GM21723 (cell line): ENCODE results near the gene CAV2.
"Not testable (repeated sequence)": the region's sequence is repeated elsewhere in the genome, so short reads cannot be mapped to it uniquely, and the experiment has no call there.

Source experiments
- ATAC-seq: cut with Tn5 transposase; IDR thresholded peaks from one replicate; pipeline ENCODE4 v1.9.1; 2021; ENCODE audit warnings: mild to moderate bottlenecking, moderate library complexity; ENCODE audit not compliant: unreplicated experiment

CAV2 gene, protein sequence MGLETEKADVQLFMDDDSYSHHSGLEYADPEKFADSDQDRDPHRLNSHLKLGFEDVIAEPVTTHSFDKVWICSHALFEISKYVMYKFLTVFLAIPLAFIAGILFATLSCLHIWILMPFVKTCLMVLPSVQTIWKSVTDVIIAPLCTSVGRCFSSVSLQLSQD

DNA sequence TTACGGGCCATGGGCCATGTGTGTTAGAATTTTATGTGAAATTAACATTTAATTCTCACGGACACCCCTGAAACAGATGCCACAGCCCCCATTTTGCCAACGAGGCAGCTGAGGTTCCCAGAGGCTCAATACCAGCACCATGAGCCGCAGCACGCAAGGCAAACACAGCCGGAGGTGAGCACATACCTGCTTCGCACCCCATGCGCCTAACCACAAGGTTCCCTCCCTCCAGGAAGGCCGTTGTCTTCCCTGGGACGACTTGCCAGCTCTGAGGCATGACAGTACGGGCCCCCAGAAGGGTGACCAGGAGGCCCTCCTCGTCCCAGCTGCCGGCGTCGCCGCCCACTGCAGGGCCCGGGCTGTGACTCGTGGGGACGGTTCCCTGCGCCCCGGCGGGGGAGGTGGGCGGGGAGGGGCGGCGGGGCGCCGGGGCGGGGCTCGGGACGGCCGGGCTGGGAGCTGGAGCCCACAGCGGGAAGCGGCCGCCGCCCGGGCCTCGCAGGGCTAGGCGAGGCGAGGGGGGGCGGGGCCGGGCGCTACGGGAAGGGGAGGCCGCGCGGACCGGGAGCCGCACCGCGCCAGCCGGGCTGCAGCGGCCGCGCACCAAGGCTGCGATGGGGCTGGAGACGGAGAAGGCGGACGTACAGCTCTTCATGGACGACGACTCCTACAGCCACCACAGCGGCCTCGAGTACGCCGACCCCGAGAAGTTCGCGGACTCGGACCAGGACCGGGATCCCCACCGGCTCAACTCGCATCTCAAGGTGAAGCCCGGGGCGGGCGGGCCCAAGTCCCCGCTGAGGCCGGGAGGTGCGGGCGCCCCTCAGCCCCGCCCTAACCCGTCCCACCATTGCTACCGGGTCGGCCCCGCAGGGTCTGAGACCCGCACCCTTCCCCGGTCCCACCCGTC lies at the start of gene CAV2:
CAV2 (plus strand) TSS at position 571 of the 910 bp plus-strand sequence; CDS start at position 615, 44 bp downstream.
- ATAC-seq, result peak; percentile 55

DNA sequence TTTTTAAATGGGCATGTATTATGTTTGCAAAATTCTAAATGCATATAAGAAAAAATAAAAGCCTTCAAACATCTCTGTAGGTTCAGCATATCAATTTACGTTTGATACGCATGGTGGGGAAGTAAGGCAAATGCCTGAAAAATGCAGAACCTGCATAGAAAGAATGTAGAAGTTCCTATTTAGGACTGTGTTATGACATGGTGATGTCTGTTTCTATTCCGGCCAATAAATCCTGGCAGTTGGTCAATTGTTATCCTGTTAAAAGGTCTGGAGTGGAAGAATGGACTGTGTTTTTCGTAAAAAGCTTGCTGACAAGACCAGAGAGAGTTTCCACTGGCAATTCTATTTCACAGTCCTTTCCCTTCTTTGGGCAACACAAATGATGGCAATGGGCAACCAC lies 49.6 kb upstream of the CAV2 start:
- ATAC-seq, result no peak

DNA sequence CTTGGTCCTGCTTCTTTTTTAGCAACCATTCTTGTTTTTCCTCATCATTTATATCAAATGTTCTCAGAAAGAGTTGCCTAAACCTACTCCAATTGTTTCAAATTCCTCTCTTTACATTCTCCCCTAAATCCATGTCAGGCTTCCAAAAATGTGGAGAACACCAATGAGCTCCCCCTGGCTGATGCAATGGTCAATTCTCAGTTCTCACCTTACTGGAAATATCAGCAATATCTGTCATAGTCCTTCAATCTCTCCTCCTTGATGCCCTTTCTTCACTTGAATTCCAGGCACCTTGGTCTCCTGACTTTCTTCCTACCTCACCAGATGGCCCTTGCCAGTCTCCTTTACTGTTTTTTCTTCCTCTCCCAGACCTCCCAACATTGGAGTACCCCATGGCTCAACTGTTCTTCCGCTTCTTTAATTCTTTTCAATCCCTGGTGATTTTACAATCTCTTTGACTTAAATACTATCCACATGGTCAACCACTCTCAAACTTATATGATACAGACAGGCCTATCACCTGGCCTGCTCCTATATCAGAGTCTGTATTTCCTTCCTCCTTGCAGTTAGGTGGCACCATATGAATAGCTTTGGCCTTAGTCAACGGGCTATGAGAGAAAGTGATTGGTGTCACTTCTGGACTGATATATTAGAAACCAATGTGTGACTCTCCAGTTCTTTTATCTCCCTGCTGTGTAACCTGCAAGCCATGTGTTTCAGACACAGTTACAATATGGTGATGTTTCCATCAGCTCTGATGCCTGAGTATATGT lies 47.4 kb upstream of the CAV2 start:
- no peak for ATAC-seq

DNA sequence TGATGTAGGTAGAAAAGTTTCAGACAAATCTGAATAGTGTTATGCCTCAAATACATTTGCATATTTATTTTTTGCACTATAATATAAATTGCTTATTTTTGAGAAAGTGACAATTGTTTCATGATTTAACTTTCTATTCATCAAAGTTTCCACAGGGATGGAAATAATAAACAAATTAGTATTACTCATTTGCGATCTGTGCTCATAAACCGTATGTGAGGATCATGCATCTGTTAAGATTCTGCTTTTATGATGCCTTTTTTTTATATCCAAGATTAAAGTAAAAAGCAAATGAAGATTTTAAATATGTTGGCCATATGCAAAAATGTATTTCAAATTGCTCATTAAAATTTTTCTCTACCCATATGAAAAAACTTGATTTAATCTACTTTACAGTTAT lies 45.2 kb upstream of the CAV2 start:
- no peak for ATAC-seq

DNA sequence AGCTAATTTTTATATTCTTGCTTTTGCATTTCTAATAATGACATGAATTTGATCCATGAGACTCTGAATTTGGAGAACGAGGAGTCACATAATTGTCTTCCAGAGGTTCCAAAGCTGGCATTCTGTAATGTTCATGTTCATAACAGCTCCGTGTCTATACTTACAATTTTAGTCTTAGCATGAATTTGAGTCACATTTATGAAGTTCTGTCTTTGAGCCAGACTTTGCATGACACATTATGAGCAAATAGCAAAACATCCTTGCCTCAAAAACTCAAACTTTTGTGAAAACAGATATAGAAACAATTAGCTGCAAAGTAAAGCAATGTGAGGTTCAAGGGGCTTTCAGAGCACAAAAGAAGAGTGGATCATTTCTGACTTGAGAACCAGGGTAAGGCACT lies 44.5 kb upstream of the CAV2 start:
- no peak for ATAC-seq

DNA sequence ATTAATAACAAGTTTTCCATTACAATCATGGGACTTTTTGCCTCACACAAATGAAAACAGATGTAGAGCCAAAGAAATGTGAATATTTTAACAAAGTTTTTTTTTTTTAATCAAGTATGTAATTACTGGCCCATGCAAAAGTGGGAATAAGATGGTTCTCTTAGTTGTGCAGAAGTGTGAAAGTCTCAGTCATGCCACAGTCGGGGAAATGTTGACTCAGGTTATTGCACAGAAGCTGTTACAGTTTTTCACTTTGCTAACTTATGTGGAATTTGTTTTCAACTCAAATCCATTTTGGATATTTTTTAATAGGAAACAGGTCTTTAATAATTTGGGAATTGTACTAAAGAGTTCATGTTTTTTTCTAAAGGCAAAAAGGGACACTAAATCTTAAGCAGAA lies 44.0 kb upstream of the CAV2 start:
- no peak for ATAC-seq

DNA sequence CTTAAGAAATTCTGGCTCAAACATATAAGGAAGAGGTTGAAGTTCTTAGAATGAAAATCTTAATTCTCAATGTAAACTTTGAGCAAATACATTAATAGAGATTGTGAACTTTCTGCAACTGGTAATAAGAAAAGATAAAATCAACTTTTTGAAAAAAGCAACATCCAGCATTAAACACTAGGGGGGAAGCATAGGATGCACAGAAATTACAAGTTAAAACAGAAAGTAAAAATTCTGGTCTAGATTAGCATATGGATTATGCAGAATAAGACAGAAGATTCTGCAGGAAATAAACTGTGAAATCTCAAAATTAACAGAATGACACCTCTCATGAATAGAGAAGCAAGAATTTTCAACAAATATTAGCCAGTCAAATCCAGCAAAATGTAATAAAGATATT lies 38.0 kb upstream of the CAV2 start:
- no peak for ATAC-seq

DNA sequence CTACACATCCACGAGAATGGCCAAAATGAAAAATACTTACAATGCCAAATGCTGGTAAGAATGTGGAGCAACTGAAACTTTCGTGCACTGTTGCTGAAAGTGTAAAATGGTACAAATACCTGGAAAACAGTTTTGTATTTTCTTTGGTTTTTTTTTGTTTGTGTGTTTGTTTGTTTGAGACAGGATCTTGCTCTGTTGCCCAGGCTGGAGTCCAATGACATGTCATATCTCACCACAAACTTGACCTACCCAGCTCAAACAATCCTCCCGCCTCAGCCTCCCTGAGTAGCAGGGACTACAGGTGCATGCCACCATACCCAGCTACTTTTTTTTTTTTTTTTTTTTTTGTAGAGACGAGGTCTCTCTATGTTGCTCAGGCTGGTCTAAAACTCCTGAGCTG lies 35.6 kb upstream of the CAV2 start:
- no peak for ATAC-seq

DNA sequence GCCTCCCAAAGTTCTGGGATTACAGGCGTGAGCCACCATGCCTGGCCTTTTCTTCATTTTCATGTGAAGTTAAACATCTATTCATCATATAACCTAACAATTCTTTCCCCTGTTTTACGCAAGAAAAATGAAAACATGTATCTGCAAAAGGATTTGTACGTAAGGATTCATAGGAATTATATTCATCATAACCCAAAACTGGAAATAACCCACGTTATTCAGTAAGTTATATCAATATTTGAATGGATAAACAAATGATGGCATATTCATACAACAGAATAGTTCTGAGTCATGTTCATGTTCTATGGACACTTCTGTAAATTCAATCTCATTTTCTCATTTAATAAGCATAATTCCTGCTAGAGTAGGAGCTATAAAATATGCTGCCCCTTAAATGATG lies 35.2 kb upstream of the CAV2 start:
- no peak for ATAC-seq

DNA sequence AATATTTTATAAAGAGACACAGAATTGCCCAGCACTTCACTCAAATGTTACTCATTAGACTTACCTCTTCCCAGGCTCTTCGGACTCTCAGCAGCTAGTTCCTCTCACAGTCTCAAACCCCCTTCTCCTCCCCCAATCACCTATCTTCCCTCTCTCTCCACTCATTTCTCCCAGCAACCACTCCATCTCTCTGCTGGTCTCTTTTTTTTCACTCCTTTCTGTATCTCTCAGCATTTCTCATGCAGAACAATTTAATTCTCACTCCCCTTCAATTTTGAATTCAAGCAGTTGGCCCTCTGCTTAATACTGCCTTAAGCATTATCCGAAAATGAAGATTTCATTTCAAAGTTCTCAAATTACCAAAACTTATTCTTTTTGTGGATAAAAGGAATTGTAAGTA lies 34.4 kb upstream of the CAV2 start:
- no peak for ATAC-seq

DNA sequence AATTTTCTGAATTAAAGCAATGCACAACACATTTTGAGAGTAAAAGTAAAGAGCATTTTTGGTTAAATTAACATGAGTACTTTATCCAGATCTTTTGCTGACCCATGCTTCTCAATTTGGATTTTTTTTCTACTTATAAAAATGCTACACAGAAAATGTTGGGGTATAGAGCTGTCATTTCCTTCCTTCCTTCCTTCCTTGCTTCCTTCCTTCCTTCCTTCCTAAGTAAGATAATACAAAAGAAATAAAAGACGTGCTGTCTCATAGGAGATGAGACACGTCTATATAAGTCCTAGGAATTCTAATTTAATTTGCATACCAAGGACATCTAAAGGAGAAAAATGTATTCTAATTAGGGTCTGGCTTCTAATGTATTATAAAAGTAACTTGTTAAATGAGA lies 31.0 kb upstream of the CAV2 start:
- ATAC-seq, result no peak

DNA sequence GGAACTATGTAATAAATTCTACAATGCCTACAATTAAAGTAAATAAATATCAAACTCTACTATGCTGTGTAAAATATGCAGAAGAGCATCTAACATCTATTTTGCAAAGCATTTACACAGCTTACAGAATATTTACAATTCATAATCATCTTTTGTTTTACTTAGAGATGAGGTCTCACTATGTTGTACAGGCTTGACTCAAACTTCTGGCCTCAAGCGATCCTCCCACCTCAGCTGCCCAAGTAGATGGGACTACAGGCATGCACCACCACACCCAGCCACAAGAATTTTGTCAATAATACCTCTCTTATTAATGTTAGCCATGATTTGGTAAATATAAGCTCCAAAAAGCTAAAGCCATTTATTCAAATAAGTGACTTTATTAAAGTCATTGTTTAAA lies 21.9 kb upstream of the CAV2 start:
- no peak for ATAC-seq

DNA sequence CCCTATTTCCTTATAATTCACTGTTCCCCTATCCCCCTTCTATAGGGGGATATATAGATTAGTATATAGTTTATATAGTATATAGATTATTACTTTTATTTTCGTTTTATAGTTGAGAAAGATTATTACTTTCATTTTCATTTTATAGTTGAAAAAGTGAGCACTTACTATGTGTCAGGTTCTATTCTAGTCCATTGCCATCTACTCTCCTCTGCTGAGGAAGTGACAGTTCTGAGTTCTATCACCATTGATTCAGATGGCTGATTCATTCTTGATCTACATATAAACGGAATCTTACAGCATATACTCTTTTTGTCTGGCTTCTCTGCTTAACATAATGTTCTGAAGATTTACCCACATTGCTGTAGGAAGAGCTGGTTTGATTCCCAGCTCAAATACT lies 20.7 kb upstream of the CAV2 start:
- no peak for ATAC-seq

DNA sequence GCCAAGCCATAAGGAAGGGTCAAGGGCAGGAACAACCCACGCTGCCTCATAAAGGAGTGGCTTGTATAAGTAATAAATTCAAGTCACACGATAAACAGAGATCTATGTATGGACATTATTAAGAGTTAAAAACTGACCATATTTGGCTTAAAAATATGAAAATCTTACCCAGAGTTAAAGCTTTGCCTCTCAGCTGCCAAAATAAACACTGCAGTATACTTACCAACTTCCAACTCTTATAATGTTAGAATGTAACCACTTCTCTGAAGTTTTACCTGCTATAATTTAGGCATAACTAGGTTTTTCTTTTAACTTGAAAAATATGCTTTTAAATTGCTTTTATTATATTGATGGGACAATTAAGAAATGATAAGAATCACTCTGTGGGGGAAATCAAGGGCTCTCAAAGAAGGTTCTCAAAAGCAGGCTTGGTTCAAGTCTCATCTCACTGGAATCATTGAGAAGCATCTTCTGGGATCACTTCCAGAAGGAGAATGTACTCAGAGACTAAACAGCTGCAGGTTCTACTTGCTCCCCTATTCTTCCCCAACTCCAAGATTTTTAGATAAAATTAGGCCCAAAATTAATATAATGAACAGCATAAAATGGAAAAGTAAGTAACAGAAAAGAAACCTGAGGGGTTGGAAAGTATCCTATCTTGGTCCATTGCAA lies 16.1 kb upstream of the CAV2 start:
- no peak for ATAC-seq

DNA sequence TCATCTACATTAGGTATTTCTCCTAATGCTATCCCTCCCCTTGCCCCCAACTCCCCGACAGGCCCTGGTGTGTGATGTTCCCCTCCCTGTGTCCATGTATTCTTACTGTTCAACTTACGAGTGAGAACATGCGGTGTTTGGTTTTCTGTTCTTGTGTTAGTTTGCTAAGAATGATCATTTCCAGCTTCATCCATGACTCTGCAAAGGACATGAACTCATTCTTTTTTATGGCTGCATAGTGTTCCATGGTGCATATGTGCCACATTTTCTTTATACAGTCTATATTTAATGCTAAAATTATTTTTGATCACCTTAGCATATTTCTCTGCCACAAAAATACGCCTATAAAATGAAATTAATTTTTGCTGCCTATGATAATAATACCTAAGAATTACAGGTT lies 15.1 kb upstream of the CAV2 start:
- not testable (repeated sequence) for ATAC-seq

DNA sequence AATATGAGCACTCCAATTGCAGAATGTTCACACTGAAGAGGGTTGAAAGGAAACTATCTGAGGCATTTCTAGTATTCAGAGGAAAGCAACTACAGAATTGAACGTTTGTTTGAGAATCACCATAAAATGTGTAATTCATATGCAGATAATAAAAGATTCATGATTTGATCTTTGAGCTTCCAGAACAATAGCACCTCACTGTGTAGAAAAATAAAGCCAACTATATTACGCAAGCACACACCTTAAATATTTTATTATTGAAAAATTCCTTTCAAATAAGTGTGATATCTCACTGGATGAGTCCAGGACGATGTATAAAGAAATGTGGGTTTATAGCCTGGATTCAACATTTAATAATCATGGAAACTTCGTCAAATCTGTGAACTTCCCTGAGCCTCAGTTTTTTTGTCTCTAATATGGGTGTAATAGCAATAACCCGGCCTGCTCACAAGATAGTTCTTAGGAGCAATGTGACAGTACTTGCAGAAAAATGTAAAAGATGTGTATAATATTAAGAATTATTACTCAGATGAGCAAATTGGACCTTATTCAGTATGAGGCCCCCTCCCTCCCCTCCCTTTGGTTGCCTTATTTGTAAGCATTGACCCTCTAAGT lies 11.5 kb upstream of the CAV2 start:
- ATAC-seq, result no peak

DNA sequence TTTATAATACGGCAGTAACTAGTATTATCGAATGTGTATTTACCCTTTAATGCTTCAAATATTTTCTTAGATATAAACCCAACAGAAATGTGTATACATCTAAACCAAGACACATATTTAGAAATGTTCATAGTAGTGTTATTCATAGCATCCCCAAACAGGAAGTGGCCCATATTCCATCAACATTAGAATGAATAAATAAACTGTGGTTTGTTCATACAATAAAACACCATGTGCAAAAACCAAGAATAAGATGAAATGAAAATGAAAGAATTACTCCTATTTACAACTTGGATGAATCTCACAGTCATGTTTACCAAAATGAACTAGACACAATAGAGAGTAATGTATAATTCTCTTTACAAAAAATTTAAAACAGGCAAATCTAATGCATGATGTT lies 9.2 kb upstream of the CAV2 start:
- ATAC-seq, result no peak

DNA sequence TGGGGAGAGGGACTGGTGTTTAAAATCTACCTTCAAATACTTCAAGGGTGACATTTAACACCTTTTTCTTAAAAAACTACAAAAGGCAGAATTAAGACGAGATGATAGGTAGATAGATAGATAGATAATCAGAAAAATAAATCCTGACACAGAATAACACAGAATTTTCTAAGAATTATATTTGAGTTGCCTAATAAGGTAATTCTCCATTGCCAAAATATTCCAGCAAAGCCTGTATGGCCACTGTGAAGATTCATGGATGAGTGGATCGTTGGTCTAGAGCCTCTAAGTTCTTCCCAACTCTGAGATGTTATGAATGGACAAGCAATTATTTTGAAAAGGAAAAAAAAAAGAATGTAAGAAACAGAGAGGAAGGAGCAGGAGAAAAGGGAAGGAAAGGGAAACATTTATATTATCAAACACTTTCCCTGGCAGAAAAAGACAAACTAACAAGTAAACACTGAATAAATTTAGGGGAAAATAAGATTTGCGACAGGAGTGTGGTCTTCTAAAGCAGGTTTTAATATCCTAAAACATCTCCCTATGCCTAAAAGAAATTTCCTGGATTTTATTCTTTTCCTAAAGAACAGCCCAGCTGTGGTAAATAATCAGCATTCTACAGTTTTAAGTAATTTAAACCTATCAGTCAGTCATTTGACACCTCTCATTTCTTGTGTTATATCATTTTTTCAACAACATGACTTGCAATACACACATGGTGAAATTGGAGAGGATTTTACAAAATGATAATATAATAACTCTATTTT lies 7.5 kb upstream of the CAV2 start:
- no peak for ATAC-seq

DNA sequence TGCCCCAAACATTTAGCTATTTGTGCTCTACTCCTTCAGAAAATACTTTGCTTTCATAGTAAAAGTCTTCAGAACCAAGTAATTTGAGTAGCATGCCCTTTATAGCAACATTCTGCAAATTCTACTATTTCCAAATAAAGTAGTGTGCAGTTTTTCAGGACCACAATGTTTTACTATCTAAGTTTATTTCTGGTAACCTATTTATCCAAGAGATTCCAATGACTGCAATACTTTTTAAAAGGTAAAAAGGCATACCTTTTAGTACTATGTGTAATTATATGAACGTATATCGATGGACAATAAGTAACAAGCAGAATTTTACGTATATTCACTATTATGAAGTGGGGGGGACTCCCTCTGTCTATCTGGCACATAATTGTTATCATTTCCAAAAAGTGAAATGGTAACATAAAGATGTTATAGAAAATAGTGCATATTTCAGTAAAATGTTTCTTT lies 6.9 kb upstream of the CAV2 start:
- ATAC-seq, result no peak

DNA sequence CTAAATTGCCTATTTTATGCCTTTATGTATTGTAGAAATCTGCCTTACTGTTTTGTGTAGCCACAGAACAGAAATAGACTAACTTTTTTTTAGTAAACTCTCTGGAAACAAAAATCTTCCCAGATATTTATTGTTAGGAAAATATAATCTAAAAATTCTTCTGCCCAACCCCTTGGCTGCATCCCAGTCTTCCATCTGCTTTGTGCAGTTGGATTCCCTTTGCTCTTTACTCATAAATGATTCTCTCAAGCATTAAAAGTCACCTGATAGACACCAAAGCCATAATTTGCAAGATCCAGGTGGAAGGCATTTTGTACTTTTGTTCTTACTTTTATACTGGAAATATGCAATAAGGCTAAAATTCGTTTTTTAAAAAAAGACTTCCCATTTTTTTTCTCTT lies 6.1 kb upstream of the CAV2 start:
- ATAC-seq, result no peak
